ENCODE data around the gene CHST5.
"Not testable (repeated sequence)": the region's sequence is repeated elsewhere in the genome, so short reads cannot be mapped to it uniquely, and the experiment has no call there.

Gene CHST5

DNA sequence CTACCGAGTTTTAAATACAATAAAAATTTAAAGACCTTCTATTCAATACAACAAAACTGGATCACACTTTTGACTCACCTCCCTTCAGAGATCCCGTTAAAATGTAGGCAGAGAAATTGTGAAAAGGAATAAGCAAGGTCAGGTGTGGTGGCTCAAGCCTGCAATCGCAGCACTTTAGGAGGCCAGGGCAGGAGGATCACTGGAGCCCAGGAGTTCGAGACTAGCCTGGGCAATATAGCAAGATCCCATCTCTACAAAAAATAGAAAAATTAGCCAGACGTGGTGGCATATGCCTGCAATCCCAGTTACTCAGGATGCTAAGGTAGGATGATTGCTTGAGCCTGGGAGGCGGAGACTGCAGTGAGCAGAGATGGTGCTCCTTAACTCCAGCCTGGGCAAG is 16.7 kb downstream of the CHST5 start:
- in situ Hi-C loops (cut with HindIII; ENCODE audit: low pct_unique_long_range_greater_than_20kb, low sequenced_read_pairs) = no loop called here
- DNase-seq (ENCODE audit: low read depth in 1 of 2, low spot score in 1 of 2) = no peak
- no peak for TF ChIP-seq JUND (IDR thresholded peaks at IDR 0.05; ENCODE audit: low read depth)

DNA sequence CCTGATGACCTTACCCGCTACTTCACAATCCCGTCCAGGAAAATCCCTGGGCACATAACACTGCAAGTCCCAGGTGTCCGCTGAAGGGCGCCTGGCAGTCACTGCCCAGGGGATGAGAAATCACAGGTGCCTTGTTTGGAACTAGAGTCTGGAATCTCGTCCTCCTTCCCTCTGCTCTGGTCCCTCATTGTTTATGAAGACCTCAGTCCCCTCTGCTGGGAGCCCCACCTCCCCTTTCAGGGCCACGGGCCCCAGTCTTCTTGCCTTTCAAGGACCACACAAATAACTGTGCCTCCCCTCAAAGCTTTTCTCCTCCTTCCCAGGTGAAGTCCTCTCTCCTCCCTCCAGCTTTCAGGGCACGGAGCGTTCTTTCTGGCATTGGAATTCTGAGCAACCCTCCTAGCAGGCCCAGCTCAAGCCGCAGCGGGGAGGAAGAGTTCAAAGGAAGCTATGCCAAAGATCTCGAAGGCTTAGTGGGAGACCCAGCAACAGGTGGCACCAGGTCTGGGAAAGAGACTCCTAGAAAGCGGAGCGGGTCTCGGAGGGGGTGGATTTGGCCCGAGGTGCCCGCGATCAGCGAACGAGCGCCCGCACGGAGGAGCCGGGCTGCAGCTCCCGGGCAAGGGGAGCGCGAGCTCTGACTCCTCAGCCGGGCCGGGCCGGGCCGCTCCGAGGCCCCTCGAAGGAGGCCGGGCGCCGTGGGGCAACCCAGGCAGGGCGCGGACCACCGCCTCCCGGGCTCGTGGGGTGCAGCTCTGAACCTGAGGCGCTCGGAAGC is 19.5 kb downstream of the CHST5 start:
- in situ Hi-C loops (cut with HindIII; ENCODE audit: low pct_unique_long_range_greater_than_20kb, low sequenced_read_pairs) = not testable (repeated sequence)
- DNase-seq (ENCODE audit: low read depth in 1 of 2, low spot score in 1 of 2) = peak in 1 of 2 experiments; percentile 30

DNA sequence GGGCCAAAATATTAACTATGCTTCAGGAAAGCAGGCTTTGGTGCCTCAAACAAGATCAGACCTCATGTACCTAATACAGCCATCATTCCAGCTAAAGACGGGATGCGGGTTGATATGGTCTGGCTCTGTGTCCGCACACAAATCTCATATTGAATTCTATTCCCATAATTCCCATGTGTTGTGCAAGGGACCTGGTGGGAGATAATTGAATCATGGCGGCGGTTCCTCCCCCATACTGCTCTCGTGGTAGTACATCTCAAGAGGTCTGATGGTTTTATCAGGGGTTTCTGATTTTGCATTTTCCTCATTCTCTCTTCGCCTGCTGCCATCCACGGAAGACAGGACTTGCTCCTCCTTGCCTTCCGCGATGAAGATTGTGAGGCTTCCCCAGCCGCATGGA is 21.6 kb downstream of the CHST5 start:
- in situ Hi-C loops (cut with HindIII; ENCODE audit: low pct_unique_long_range_greater_than_20kb, low sequenced_read_pairs) = no loop called here
- DNase-seq (ENCODE audit: low read depth in 1 of 2, low spot score in 1 of 2) = no peak
- no peak for TF ChIP-seq JUND (IDR thresholded peaks at IDR 0.05; ENCODE audit: low read depth)

DNA sequence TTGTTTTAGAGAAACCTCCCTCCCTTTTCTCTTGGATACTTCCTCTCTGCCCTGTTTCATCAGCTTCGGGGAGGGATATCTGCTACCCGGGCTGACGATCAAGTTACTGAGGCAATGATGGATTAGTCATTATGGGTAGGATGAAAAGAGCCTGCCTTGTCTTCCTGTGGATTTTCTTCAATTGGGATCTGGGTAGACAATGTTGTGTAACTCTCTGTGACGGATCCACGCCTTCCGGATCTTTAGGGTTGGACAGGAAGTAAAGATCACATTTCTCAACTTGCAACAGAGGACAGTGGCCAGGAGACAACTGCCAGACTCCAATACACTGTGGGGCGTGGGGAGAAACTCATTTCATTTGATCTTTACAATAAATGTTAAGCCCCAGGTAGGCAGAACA is 29.3 kb downstream of the CHST5 start:
- no peak for TF ChIP-seq JUND (IDR thresholded peaks at IDR 0.05; ENCODE audit: low read depth)
- in situ Hi-C loops (cut with HindIII; ENCODE audit: low pct_unique_long_range_greater_than_20kb, low sequenced_read_pairs) = no loop called here
- DNase-seq (ENCODE audit: low read depth in 1 of 2, low spot score in 1 of 2) = no peak

GRCh38 chr16:75506107-75506506 is 29.8 kb downstream of the CHST5 start:
- in situ Hi-C loops (cut with HindIII; ENCODE audit: low pct_unique_long_range_greater_than_20kb, low sequenced_read_pairs) = no loop called here
- TF ChIP-seq JUND (IDR thresholded peaks at IDR 0.05; ENCODE audit: low read depth) = no peak
- DNase-seq (ENCODE audit: low read depth in 1 of 2, low spot score in 1 of 2) = no peak

GRCh38 chr16:75503801-75504200 is 32.1 kb downstream of the CHST5 start:
- in situ Hi-C loops (cut with HindIII; ENCODE audit: low pct_unique_long_range_greater_than_20kb, low sequenced_read_pairs) = no loop called here
- no peak for TF ChIP-seq JUND (IDR thresholded peaks at IDR 0.05; ENCODE audit: low read depth)
- DNase-seq (ENCODE audit: low read depth in 1 of 2, low spot score in 1 of 2) = no peak

DNA sequence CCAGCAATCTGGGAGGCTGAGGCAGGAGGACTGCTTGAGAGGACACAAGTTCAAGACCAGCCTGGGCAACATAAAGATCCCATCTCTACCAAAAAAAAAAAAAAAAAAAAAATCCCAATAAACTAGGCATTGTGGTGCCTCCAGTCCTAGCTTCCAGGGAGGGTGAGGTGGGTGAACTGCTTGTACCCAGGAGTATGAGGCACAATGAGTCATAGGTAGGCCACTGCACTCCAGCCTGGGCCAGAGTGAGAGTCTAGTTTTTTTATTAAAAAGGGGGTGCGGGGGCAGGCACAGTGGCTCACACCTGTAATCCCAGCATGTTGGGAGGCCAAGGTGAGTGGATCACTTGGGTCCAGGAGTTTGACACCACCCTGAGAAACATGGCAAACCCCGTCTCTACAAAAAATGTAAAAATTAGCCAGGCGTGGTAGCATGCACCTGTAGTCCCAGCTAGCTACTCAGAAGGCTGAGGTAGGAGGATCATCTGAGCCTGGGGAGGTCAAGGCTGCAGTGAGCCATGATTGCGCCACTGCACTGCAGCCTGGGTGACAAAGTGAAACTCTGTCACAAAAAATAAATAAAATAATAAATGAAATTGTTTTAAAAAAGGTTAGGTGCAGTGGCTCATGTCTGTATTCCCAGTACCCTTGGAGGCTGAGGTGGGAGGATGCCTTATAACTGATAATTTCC is 32.8 kb downstream of the CHST5 start:
- no peak for TF ChIP-seq JUND (IDR thresholded peaks at IDR 0.05; ENCODE audit: low read depth)
- DNase-seq (ENCODE audit: low read depth in 1 of 2, low spot score in 1 of 2) = no peak
- in situ Hi-C loops (cut with HindIII; ENCODE audit: low pct_unique_long_range_greater_than_20kb, low sequenced_read_pairs) = no loop called here

DNA sequence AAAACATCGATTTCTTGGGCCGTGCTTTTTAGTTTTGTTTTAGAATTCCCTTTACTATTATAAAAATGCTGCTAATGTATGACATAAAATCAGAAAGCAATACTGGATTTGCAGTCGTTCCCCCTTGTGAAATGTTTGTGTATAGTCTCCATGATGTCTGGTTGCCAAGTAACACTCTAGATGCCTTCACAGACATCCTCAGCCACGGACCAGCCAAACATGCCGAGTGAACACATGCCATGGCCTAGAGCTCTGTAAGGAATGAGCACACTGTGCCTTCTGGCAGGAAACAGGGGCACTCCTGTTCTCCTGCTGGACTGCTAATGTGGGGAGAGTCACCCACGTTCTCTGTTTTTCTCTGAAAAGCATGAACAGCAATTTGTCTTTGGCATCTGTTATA is 34.1 kb downstream of the CHST5 start:
- in situ Hi-C loops (cut with HindIII; ENCODE audit: low pct_unique_long_range_greater_than_20kb, low sequenced_read_pairs) = not testable (repeated sequence)
- DNase-seq (ENCODE audit: low read depth in 1 of 2, low spot score in 1 of 2) = peak in 1 of 2 experiments; percentile 43

DNA sequence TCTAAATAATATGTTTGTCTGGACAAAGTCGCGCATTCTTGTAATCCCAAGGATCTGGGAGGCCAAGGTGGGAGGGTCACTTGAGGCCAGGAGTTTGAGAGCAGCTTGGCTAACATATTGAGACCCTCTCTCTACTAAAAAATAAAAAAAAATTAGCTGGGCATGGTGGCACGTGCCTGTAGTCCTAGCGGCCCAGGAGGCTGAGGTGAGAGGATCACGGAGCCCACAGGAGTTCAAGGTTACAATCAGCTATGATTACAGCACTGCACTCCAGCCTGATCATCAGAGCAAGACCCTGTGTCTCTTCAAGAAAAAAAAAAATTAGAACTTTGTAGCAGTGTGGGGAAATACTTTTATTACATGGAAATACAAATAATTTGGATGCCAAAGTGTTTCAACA is 34.5 kb downstream of the CHST5 start:
- no peak for DNase-seq (ENCODE audit: low read depth in 1 of 2, low spot score in 1 of 2)
- in situ Hi-C loops (cut with HindIII; ENCODE audit: low pct_unique_long_range_greater_than_20kb, low sequenced_read_pairs) = no loop called here
- no peak for TF ChIP-seq JUND (IDR thresholded peaks at IDR 0.05; ENCODE audit: low read depth)

DNA sequence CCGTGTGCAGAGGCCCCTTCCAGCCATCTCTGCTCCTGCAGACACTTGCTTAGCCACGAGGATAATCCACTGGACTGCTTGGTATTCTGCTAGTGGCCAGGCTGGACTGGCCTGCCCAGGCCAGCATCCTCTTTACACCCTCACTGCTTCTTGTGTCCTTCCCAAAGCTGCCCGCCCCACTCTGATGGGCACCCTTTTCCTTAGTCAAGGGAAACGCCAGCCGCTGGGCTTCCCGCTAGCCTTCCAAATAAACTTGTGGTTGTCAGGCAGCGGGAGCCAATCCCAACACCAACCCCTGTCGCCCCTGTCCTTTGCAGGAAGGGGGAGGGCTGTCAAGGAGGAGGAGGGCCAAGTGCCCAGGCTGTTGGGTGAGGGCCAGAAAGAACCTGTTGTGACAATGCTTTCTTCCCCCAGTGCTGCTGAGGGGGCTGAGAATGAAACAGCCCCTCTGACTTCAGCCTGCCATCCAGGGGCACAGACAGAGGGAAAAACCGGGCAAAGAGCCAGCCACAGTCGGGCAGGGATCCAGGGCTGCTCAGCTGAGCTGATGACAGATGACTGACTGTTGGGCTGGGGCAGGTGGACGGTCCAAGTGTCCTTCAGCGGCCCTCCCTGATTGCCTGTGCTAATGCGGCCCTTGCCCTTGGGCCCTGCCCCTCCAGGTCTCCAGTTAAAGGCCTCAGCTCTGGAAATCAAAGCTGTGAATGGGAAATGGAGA is 37.1 kb downstream of the CHST5 start:
- DNase-seq (ENCODE audit: low read depth in 1 of 2, low spot score in 1 of 2); in situ Hi-C loops (cut with HindIII; ENCODE audit: low pct_unique_long_range_greater_than_20kb, low sequenced_read_pairs): not testable (repeated sequence)

- in situ Hi-C loops (cut with HindIII; ENCODE audit: low pct_unique_long_range_greater_than_20kb, low sequenced_read_pairs) = no loop called here
- no peak for TF ChIP-seq JUND (IDR thresholded peaks at IDR 0.05; ENCODE audit: low read depth)
- no peak for DNase-seq (ENCODE audit: low read depth in 1 of 2, low spot score in 1 of 2)
Measured at GRCh38 chr16:75497558-75497957, 38.4 kb downstream of the CHST5 start.

DNA sequence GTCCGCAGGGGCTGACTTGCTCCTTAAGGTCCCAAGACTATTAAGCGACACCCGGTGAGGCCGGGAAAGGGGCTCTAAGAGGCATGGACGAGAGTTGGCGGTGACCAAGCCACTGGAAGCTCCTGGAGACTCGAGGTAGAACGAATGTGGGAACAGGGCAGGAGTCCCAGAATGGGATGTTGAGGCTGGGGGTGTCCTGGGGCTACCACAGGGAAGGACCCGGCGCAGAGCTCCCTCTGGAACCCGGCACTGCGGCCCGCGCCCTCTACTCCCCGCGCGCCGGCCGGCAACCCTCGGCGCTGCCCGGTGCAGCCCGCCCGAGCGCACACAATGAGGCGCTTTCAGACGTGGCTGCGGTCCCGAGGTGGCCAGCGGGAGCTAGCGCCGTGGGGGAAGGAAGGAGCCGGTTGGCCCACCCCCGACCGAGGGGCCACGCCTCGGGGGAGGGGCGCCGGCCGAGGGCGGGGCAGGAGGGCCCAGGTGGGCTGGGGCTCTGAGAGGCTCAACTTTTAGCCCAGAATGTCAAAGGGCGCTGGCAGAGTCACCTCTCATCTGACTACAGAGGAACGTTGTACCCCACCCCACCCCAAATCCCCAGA is 40.7 kb downstream of the CHST5 start, which contains the start of gene CHST6:
Gene CHST6 (minus strand): TSS at position 366 of the 599 bp plus-strand sequence. CDS start 15,613 bp downstream, outside the sequence.
- DNase-seq (ENCODE audit: low read depth in 1 of 2, low spot score in 1 of 2) = no peak
- in situ Hi-C loops (cut with HindIII; ENCODE audit: low pct_unique_long_range_greater_than_20kb, low sequenced_read_pairs) = no loop called here
- TF ChIP-seq JUND (IDR thresholded peaks at IDR 0.05; ENCODE audit: low read depth) = no peak

DNA sequence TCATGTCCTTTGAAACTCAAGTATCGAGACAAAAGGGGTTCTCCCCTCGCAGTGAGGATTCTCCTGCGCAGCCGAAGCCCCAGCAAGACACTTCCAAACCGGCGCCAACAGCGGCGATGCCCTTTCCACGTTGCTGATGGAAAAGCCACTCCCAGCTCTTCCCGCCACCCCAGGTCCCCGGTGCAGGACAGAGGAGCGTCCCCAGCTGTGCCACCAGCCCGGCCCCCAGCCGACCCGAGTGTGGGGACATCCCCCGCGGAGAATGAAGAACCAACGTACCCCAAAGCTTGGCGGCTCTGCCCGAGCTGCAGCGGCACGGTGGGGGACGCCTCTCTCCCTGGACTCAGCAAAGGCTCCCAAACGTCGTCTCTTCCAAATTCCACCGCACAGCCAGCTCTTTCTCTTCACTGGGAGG is 41.2 kb downstream of the CHST5 start:
- no peak for TF ChIP-seq JUND (IDR thresholded peaks at IDR 0.05; ENCODE audit: low read depth)
- no peak for DNase-seq (ENCODE audit: low read depth in 1 of 2, low spot score in 1 of 2)
- in situ Hi-C loops (cut with HindIII; ENCODE audit: low pct_unique_long_range_greater_than_20kb, low sequenced_read_pairs) = no loop called here
